GM18498 (cell line): ENCODE data around the gene CAPZA1.

Experiments used
- ATAC-seq: cut with Tn5 transposase; IDR thresholded peaks from one replicate; pipeline ENCODE4 v1.9.1; 2021; ENCODE audit warnings: mild to moderate bottlenecking, moderate library complexity; ENCODE audit not compliant: unreplicated experiment

CAPZA1 gene

DNA sequence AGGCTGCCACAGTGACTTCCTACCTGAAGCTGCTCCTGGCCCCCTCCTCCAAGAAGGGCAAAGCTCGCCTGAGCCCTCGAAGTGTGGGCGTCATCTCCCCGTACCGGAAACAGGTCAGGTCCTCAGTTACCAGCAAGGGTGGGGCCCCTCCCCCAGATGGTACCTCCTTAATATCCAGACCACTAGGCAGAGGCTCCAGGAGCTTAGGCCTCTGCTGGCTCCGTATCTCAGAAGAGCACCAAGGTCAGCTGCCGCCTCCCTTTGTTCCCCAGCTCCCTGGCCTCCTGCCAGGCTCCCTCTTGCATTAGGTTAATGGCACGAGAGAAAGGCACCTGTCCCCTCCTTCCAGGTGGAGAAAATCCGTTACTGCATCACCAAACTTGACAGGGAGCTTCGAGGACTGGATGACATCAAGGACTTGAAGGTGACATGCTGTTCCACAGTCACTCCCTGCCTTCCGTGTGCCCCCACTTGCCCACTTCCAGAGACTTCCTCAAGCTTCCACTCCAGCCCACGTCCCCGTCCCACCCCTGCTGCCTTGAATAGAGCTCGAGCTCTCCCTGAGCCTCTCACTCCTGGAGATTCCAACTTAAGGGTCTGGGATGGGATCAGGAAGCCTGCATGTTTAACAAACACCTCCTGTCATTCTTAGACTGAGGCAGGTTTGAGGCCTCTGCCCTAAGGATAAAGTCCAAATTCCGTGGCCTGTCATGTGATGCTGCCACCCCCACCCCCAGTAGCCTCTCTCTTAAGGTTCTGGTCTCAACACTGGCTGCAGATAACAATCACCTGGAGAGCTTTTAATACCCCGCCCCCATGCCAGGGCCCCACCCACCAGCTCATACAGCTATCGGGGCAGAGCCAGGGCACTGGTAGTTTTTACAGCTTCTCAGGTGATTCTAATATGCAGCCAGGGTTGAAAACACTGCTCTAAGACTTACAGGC lies 79.0 kb downstream of the CAPZA1 start:
- ATAC-seq: no peak

DNA sequence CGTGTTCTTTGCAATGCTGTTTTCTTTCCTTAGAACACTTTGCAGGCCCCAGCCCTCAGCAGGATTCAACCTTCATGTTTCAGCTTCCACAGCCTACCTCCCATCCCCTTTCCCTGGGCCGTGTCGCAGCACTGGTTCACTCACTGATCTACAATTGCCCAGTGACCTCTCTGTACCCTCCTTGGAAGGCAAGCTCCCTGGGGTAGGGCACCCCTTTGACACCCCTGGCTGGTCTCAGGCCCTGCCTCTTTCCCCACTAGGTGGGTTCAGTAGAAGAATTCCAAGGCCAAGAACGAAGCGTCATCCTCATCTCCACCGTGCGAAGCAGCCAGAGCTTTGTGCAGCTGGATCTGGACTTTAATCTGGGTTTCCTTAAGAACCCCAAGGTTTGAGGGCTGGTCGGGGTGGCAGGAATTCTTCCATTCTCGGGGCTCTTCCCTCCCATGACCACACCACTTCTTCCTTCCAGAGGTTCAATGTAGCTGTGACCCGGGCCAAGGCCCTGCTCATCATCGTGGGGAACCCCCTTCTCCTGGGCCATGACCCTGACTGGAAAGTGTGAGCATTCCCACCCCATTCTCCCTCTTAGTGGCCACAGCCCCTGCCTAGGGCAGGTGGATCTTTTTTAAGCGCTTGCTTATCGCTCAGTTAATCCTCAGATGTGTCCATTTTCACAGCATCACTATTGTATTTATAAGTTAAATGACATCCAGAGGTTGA lies 80.0 kb downstream of the CAPZA1 start:
- no peak for ATAC-seq

DNA sequence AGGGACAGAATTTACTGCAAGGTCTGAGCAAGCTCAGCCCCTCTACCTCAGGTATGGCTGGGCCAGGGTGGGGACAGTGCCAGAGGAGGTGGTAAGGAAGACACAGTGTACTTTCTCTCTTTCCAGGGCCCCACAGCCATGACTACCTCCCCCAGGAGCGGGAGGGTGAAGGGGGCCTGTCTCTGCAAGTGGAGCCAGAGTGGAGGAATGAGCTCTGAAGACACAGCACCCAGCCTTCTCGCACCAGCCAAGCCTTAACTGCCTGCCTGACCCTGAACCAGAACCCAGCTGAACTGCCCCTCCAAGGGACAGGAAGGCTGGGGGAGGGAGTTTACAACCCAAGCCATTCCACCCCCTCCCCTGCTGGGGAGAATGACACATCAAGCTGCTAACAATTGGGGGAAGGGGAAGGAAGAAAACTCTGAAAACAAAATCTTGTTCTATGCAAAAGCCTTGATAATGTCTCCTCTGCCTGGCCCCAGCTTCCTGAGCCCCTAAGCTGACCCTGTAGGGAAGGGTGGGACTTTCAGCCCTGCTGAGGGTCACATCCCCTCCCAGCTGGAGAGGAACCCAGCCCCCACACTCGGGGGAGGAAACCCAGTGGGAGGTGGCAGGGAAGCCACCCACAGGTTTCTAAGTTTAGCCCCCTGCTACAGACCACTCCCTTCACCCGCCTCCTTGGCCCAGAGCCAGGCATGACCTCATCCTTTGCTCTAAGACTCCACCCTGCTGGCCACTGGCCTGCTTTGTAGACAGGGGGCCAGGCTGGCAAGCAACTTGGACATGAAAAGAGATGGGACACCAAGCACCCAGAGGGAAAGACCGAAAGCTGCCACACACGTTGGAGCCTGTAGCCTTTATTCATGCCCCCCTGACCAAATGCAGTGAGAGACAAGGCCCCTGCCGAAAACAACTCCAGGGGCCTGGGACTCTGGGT lies 80.9 kb downstream of the CAPZA1 start:
- ATAC-seq: peak; percentile 43

DNA sequence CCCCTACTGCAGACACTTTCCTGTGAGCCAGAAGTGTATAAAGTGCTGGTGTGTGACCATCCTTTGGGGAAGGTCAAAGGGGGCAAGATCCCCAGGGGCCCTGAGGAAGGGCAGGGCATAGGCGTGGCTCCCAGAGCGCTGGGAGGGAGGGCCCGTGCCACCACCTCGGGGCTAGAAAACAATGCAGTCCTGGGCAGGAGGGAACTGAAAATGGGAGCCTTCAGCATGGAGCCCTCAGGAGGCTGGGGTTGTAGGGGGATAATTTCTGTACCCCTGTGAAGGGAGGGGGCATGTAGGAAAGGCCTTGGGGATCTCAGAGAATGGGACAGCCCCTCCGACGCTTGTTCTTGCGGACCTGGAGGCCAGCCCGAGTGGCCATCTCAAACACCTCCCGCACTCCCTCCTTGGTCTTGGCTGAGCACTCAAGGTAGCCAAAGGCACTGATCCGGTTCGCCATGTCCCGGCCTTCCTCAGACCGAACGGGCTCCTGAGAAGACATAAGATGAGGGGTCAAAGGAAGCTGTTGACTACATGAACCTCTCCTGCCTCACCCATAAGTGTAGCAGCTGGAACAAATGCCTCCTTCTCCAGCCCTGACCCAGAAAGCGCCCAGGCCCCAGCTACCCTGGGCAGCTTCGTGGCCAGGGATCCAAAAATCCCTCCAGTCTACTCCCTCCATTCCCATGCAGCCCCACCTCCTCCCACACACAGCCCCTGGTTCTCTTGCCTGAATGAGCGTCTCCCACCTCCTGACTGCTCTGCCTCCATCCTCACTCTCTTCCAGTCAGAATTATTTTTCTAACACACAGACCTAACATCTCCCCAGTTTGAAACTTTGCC lies 81.8 kb downstream of the CAPZA1 start:
- ATAC-seq: no peak

DNA sequence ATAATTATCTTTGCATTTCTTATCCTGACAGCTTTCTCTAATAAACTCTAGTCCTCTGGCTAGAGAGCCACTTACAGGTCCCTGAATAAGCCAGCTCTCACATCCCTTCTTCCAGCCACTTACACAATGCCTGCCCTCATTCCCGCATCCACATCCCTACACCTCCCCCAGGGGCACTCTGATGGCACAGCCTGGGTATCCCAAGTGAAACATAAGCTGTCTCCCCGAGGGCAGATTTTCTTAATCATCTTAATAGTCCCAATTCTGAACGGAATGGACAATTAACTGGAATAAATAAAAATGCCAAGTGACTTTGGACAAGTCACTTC lies 82.4 kb downstream of the CAPZA1 start:
- no peak for ATAC-seq

DNA sequence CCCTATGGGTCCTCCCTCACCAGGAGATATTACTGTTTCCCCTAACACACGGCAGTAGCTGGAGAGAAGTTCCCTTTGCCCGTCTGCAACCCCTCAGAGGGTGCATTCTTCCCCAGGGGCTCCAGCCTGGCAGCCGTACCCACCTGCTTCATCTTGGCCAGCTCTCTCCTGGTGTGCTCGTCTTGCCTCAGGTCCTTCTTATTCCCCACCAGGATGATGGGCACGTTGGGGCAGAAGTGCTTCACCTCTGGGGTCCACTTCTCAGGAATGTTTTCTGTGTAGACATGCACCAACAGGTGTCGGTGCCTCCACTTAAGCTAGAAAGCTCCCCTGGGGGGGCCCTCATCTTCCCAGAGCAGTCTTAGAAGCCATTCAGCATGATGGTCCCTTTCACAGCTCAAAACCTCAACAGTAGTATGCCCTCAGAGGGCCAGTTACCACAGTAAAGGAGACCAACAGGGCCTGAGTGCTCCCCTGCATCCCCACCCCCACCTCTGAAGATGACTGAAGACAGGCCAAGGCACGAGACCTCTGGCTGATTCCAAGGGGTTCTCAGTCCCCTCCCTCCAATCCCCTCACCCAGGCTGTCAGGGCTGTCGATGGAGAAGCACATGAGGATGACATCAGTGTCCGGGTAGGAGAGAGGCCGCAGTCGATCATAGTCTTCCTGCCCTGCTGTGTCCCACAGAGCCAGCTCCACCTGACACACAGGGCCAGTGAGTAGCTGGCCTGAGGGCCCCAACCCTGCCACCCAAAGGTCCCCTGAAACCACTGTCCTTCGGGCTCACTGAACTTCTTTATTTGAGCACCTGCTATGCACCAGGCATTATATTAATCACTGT lies 83.0 kb downstream of the CAPZA1 start:
- no peak for ATAC-seq

DNA sequence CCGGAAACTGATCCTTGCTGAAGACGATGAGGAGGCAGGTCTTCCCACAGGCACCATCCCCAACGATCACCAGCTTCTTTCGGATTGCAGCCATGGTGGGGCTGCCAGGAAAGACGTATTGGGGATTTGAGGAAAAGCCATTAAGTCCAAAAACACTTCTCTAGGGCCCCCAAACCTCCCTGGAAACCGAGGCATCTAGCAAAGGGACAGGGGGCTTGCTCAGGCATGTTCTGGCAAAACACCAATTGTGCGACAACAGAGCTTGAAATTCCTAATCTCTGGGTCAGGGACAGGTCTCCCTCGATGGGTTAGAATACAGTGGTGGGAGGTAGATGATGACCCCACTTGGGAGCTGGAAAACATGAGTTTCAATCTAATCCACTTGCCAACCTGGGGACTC lies 84.1 kb downstream of the CAPZA1 start:
- ATAC-seq: no peak

DNA sequence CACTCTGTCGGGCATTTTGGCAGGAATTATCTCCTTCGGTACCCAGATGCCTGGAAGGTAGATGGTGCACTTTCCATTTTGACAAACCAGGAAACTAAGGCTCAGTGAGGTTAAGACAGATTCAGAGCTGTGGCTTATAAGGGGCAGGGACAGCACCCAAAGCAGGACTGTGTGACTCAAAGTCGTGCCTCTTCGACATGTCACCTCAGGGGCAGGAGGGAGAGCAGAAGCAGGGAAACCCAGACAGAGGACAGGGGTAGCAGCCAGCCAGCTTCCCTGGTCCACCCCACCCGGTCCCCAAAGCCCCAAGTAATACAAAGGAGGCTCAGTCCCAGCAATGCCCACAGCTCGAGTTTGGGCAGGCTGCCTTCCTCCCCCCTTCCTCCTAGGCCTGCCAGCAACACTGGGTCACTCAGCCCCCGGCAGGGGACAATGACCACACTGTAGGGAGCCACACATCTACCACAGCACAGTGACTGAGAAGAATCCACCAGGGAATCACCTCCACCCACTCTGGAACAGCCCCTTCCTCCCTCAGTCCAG lies 84.8 kb downstream of the CAPZA1 start:
- ATAC-seq: no peak

DNA sequence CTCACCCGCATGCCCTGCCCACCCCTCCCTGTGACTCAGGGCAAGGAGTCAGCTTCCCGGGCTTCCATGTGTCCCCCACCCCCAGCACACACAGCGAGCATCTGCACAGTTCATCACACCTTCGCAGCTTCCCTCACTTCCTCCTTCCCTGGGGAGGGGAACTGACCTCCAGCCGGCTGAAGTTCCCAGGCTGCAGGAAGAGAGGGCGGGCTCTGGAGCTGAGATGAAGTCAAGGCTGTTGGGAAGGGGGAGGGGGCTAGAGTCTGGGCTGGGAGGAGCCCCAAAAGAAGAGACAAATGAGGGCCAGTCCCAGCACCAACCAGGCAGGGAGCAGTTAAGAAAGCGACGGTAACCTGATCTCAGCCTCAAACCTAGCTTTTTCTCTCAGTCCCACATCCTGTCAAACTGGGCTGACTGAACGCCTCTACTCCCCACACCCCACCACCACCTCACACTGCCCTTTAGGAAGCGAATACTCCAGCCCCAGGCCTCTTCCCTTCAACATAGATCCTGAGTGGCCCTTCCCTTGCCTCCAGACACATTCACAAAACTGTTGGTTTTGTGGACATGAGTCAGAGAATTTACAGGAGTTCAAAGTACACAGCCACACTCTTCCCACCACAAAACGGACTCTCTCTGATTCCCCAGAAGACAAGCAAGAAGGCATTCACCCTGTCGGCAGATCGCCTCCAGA lies 85.4 kb downstream of the CAPZA1 start:
- peak; percentile 62 for ATAC-seq

DNA sequence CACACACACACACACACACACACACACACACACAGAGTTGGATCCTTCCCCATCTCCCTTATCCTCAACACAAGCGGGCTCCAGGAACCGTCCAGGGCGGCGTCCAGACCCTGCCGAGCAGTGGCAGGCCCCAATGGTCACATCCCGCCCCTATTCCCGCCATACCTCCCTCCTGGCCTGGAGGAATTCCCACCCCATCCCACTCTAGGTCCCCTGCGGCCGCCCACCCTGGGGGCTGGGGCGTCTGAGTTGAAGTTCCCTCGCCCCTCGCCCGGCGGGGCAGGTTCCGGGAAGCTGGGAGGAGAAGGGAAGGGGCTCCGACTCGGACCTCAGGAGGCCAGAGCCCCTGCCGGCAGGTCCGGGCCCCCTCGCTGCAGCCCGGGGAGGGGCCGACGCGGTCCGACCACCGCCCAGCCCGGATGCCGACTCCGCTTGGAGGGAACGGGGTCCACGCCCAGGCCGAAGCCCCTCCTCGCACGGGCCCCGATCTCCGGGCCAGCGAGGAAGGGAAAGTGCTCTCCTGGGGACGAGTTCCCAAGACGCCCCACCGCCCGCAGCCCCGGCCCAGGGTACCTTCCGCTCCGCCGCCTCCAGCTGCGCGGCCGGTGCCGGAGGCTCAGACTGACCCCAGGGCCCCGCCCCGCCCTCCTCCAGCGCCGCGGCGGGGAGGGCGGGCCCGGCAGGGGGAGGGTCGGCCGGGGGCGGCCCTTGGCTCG lies 87.0 kb downstream of the CAPZA1 start, which contains the start of gene RHOC:
Gene RHOC (minus strand): TSS at position 623 of the 716 bp plus-strand sequence. CDS start 3,328 bp downstream, outside the sequence.
- peak; percentile 80 for ATAC-seq

DNA sequence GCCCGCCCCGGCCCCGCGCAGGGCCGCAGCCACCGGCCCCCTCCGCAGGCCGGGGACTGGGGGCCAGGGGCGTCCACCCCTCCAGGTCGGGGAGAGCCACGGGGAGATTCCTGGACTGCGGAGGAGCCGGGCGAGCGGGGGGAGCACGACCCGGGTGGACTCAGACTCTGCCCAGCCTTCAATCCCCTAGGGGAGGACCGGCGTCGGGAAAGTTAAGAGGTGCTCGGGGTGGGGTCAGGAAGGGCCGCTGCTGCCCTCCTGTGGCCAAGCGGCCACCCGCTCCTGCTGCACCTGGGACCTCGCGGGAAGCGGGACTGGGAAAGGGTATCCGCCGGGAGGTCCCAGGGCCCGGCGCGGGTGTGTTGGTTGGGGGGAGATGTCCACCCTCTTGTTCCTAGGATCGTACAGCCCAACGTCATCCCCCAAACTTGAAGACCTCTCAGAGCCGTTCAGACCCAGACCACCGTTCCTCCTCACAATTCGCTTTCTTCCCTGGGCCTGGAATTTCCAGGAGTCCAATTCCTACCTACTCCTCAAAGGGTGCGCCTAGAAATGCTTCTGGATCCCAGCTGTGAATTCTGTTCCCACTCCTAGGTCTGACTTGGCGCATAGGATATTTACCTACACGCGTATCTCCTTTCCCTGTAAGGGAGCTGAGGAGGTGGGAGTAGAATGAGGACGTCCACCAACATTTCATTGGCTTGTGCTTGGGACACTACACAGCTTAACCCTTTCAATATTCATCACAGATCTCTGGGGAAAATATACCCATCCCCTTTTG lies 87.8 kb downstream of the CAPZA1 start:
- peak; percentile 60 for ATAC-seq

DNA sequence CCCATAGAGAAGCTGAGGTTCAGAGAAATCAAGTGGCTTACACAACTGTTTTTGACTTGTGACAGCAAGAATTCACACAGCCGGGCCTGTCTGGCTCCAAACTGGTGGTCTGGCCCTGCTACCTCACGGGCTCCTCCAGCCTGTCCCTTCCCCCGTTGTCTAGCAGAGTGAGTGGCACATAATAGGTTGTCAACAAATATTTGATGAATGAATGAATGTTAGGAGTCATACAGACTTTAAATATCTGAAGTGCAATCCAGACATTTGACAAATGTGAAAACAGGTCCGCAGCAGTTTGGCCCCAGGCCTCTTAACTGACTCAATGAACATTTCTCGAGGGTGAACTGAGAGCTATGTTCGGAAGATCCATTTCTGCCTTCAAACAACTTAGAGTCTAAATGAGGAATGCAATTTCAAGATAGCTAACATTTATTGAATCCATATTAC lies 88.4 kb downstream of the CAPZA1 start:
- no peak for ATAC-seq

DNA sequence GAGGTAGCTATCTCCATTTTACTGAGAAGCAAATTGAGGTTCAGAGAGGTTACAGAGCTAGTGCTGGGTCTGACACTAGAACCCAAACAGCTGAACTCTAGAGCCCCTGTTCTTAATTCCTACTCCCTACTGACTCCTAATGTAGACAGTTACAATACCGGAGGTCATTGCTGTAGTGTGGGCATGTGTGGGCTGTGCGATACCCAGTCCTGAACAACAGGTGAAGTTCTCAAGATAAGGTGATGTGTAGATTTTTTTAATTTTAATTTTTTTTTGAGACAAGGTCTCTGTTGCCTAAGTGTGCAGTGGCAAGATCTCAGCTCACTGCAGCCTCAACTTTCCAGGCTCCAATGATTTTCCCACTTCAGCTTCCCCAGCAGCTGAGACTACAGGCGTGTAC lies 88.9 kb downstream of the CAPZA1 start:
- ATAC-seq: no peak

DNA sequence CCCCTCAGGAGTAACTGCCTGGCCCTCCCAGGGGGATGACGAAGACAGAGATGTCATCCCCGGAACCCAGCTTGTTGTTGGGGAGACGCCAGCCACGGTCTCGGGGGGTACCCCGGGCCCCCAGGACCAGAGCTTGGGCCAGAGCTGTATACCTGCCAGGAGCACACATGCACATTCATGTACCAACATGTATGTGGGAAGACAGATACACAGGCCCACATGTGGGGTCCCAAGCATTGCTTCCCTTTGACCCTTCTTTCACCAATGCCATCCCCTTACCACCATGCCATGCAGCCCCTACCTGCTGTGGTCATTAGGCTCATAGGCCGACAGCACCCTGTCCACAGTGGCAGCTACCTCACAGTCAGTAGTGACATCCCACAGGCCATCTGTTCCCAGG lies 90.5 kb downstream of the CAPZA1 start:
- ATAC-seq: no peak

DNA sequence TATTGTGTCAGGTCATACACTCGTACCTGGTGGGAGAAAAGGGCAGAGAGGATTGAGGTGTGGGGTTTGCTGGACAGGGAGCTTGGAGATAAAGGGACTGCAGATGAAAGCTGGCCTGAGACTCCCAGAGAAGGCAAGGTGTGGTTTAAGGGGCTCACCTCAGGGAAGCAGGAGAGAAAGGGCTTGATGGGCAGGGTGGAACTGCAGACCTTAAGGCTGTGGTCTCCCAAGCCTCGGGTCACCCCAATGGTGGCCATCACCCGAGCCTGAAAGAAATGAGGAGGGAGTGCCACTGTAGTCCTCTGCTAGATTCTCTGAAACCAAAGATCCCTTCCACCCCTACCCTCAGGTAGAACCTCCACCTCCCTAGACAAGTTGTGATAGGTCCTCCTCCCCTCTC lies 91.0 kb downstream of the CAPZA1 start:
- no peak for ATAC-seq

DNA sequence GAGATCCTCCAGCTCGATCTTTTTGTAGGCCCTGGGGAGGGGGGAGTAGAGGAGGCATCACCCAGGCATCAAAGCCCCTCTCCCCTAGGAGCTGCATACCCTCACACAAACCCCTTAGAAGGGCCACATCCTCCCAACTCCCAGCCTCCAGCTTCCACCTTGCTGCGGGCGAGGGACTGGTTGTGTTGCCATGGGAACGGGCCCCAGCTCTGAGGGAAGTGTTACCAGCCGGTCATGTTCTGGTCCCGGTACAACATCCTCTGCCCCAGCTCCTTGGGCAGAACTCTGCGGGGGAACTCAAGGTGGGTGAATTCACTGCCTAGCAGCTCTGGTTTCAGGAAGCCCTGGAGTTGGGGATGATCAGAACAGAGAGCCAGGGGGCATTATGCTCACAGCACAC lies 91.4 kb downstream of the CAPZA1 start:
- ATAC-seq: no peak

DNA sequence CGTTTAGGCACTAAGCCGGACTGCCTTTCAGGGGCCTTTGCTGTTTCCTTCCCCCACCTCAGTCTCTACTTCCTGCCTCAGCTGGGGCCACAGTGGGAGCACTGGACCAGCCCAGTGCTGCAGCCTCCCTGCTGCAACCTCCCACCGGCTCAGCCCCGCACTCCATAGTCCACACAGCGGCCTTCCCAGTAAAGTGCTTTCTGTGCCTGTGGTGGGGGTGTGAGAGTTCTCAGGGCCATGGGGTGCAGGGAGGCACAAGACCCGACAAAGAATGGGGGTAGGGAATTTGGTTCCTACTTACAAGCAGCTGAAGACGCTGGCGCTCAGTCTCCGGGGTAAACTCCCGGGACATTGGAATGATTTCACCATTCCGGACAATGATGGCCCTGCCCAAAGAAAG lies 92.0 kb downstream of the CAPZA1 start:
- ATAC-seq: no peak
